Thyroid gland (tissue), 4 donors: ENCODE data around the gene MYO16. TPM values are rescaled to one million over a fixed set of nuclear protein-coding genes. Genes with fewer than 3 reads are reported as not detected.

Experiments used
- DNase-seq, 2 donors: peaks; one replicate each; pipeline ENCODE4 v3.0.0-alpha.2; 2019
- H3K27ac ChIP-seq, 3 donors: fragments of 200-600 bp; sonication (generic); 1 replicate in 2 of 3; 2 replicates in 1 of 3; pipeline ENCODE4 v1.5.1; 2016 to 2019; ENCODE audit warnings: mild to moderate bottlenecking in 1 of 3, moderate library complexity in 1 of 3
- H3K27me3 ChIP-seq: fragments of 200-600 bp; sonication (generic); one replicate; pipeline ENCODE4 v1.5.1; 2019
- H3K36me3 ChIP-seq, 2 donors: fragments of 200-600 bp; sonication (generic); one replicate each; pipeline ENCODE4 v1.5.1; 2016 to 2019
- H3K4me1 ChIP-seq, 2 donors: fragments of 200-600 bp; sonication (generic); one replicate each; pipeline ENCODE4 v1.5.1; 2017 to 2019
- H3K4me3 ChIP-seq, 3 donors: fragments of 200-600 bp; sonication (generic); replicated peaks in 1 of 3; 1 replicate in 2 of 3; 2 replicates in 1 of 3; pipeline ENCODE4 v1.5.1; 2016; ENCODE audit warnings: mild to moderate bottlenecking in 1 of 3
- H3K9me3 ChIP-seq: fragments of 200-600 bp; sonication (generic); one replicate; pipeline ENCODE4 v1.5.1; 2017
- CTCF ChIP-seq, 6 experiments: fragments of 200-600 bp in 3 of 6; fragments of 450-650 bp in 3 of 6; sonication (generic) in 3 of 6; IDR thresholded peaks; one replicate each; pipeline ENCODE4 v1.5.1; 2016 to 2019; ENCODE audit warnings: antibody characterized with exemption in 6 of 6, mild to moderate bottlenecking in 2 of 6, inconsistent platforms in 1 of 6, moderate library complexity in 1 of 6
- POLR2A ChIP-seq, 2 donors: fragments of 450-650 bp; IDR thresholded peaks; one replicate each; pipeline ENCODE4 v1.6.1; 2017; ENCODE audit warnings: antibody characterized with exemption in 2 of 2, mild to moderate bottlenecking in 2 of 2, moderate library complexity in 1 of 2
- WGBS, 2 donors: methylation state at CpG; one replicate each; pipeline ENCODE4 v1.1.5; 2017; 5-methylcytosine and 5-hydroxymethylcytosine counted together
- intact Hi-C: fragments of 100-400 bp; cut with DNase I; formaldehyde crosslinking; loops from one replicate; pipeline ENCODE4 v1.15.1; 2023
- total RNA-seq, 4 donors: library from RNA; depleted of rRNA; stranded (reverse); fragments of >200 nt; gene quantifications; one replicate each; pipeline ENCODE4 v1.2.3, GENCODE V29; 2016

MYO16 gene
- total RNA-seq, 4 donors from 2014 or later = 0.10 to 0.13 (median 0.13) TPM; not detected in 1

GRCh38 chr13:108711386-108711785, 82.0 kb downstream of the MYO16 start:
- DNase-seq = no peak

GRCh38 chr13:108725471-108725870, 96.1 kb downstream of the MYO16 start:
- no peak overlapping the region for H3K27ac ChIP-seq
- TF ChIP-seq CTCF (IDR thresholded peaks at IDR 0.05) (no peak), POLR2A (IDR thresholded peaks at IDR 0.05) (no peak)
- WGBS, 2 donors = 45 to 59% methylated on average over 2 of the region's 2 CpGs
- H3K4me3 ChIP-seq = no peak overlapping the region
- H3K36me3 ChIP-seq = no peaks in the 10 kb centered on the region
- intact Hi-C loops = no loop called here
- H3K9me3 ChIP-seq = no peaks in the 10 kb centered on the region
- DNase-seq = no peak
- H3K4me1 ChIP-seq = no peaks in the 10 kb centered on the region
- H3K27me3 ChIP-seq = no peaks in the 10 kb centered on the region

More at GRCh38 chr13:108711386-108711785, 82.0 kb downstream of the MYO16 start:
- no peaks in the 10 kb centered on the region for H3K27me3 ChIP-seq
- H3K36me3 ChIP-seq = no peaks in the 10 kb centered on the region
- no peak overlapping the region for H3K4me3 ChIP-seq
- intact Hi-C loops = no loop called here
- TF ChIP-seq CTCF (IDR thresholded peaks at IDR 0.05) = no peak
- TF ChIP-seq POLR2A (IDR thresholded peaks at IDR 0.05) = no peak
- H3K9me3 ChIP-seq = no peaks in the 10 kb centered on the region
- no peak overlapping the region for H3K27ac ChIP-seq
- H3K4me1 ChIP-seq = no peaks in the 10 kb centered on the region
- 80 to 92% methylated on average over 6 of the region's 6 CpGs for WGBS, 2 donors

GRCh38 chr13:108728370-108728769, 99.0 kb downstream of the MYO16 start:
- 58 to 66% methylated on average over 5 of the region's 5 CpGs for WGBS, 2 donors
- H3K4me1 ChIP-seq = no peaks in the 10 kb centered on the region
- H3K27ac ChIP-seq = no peak overlapping the region
- no peaks in the 10 kb centered on the region for H3K27me3 ChIP-seq
- TF ChIP-seq CTCF (IDR thresholded peaks at IDR 0.05) (no peak), POLR2A (IDR thresholded peaks at IDR 0.05) (no peak)
- H3K9me3 ChIP-seq = no peaks in the 10 kb centered on the region
- intact Hi-C loops = no loop called here
- DNase-seq = no peak
- no peak overlapping the region for H3K4me3 ChIP-seq
- H3K36me3 ChIP-seq = no peaks in the 10 kb centered on the region

- WGBS, 2 donors = 49 to 65% methylated on average over 3 of the region's 3 CpGs
- no peak for TF ChIP-seq POLR2A (IDR thresholded peaks at IDR 0.05)
- TF ChIP-seq CTCF (IDR thresholded peaks at IDR 0.05) = no peak
- intact Hi-C loops = no loop called here
Observed at GRCh38 chr13:108733022-108733560, 103.7 kb downstream of the MYO16 start.

GRCh38 chr13:108734676-108735075, 105.3 kb downstream of the MYO16 start:
- Histone ChIP-seq H3K9me3 (no peaks in the 10 kb centered on the region), H3K4me3 (no peak overlapping the region), H3K4me1 (no peaks in the 10 kb centered on the region), H3K36me3 (no peaks in the 10 kb centered on the region), H3K27ac (no peak overlapping the region), H3K27me3 (no peaks in the 10 kb centered on the region)
- 58 to 68% methylated on average over 4 of the region's 4 CpGs for WGBS, 2 donors
- no peak for DNase-seq
- intact Hi-C loops = no loop called here
- TF ChIP-seq CTCF (IDR thresholded peaks at IDR 0.05) (no peak), POLR2A (IDR thresholded peaks at IDR 0.05) (no peak)

More at GRCh38 chr13:108733022-108733560, 103.7 kb downstream of the MYO16 start:
- no peak overlapping the region for H3K27ac ChIP-seq
- no peaks in the 10 kb centered on the region for H3K9me3 ChIP-seq
- H3K4me1 ChIP-seq = no peaks in the 10 kb centered on the region
- H3K4me3 ChIP-seq = no peak overlapping the region
- no peaks in the 10 kb centered on the region for H3K36me3 ChIP-seq
- no peak for DNase-seq
- no peaks in the 10 kb centered on the region for H3K27me3 ChIP-seq
